ENCODE data around the gene MAGI3. TPM values are rescaled to one million over a fixed set of nuclear protein-coding genes. Genes with fewer than 3 reads are reported as not detected.

The MAGI3 gene
- total RNA-seq, 1 donor from 2014 or later = 6.3 TPM

DNA sequence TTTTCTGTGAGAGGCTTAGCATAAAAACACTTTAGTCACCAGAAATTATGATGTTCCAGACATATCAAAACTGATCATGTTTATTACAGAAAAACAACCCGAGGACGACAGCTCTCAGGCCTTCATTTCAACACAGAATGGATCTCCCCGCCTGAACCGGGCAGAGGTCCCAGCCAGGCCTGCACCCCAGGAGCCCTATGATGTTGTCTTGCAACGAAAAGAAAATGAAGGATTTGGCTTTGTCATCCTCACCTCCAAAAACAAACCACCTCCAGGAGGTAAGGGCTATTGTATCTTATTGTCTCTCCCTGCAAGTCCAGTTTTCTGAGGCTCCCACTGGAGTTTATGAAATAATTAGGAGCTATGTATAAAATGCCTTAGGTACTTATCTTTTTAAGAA is 263.4 kb downstream of the MAGI3 start:
- H3K36me3 ChIP-seq (ENCODE audit: control insufficient read depth, insufficient read depth, low read length) = no peaks in the 10 kb centered on the region
- TF ChIP-seq, protein P1, sequence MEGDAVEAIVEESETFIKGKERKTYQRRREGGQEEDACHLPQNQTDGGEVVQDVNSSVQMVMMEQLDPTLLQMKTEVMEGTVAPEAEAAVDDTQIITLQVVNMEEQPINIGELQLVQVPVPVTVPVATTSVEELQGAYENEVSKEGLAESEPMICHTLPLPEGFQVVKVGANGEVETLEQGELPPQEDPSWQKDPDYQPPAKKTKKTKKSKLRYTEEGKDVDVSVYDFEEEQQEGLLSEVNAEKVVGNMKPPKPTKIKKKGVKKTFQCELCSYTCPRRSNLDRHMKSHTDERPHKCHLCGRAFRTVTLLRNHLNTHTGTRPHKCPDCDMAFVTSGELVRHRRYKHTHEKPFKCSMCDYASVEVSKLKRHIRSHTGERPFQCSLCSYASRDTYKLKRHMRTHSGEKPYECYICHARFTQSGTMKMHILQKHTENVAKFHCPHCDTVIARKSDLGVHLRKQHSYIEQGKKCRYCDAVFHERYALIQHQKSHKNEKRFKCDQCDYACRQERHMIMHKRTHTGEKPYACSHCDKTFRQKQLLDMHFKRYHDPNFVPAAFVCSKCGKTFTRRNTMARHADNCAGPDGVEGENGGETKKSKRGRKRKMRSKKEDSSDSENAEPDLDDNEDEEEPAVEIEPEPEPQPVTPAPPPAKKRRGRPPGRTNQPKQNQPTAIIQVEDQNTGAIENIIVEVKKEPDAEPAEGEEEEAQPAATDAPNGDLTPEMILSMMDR (IDR thresholded peaks at IDR 0.05; ENCODE audit: insufficient read depth, low read length, severe bottlenecking) = no peak
- H3K27me3 ChIP-seq (ENCODE audit: control insufficient read depth, insufficient read depth, low read length) = no peaks in the 10 kb centered on the region
- DNase-seq (ENCODE audit: low read depth) = no peak
- FAIRE-seq = no peak
- H3K4me3 ChIP-seq (ENCODE audit: low read depth, low read length) = no peak overlapping the region

DNA sequence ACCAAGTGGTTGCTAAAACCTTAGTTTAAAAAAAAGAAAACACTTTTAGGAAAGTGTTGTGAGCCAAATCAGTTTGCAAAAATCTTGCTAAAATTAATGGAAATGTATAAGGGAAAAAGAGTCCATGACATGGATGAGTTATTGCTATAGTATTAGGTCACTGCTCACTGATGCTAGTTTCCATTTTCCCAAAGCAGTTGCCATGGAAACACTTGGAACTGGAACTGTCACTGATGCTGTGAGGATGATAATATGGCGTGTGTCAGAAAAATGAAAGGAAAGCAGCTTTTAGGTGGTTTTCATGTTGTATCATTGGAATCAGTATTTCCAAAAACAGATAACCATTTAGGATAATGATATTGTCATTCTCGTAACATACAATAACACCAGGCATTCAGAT is 264.6 kb downstream of the MAGI3 start:
- DNase-seq (ENCODE audit: low read depth) = no peak
- TF ChIP-seq, protein P1 (IDR thresholded peaks at IDR 0.05; ENCODE audit: insufficient read depth, low read length, severe bottlenecking) = no peak
- Histone ChIP-seq H3K36me3 (ENCODE audit: control insufficient read depth, insufficient read depth, low read length) (no peaks in the 10 kb centered on the region), H3K27me3 (ENCODE audit: control insufficient read depth, insufficient read depth, low read length) (no peaks in the 10 kb centered on the region), H3K4me3 (ENCODE audit: low read depth, low read length) (no peak overlapping the region)
- no peak for FAIRE-seq

DNA sequence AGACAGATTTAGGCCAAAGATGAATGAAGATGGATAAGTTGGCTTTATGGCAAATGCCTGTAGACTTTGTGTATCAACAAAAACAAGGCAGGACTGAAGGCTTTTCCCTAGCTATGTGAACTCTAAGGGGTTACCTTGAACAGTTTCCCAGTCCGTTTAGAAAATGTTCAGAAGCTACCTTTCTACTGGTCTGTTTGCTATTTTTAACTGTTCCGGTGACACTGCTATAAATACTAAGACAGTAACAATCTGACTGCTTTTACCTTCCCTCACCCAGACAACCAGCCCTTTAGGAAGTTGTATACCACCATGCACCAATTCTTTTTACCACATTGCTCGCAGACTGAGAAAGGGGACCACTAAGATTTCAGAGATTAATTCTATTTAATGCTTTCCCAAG is 266.8 kb downstream of the MAGI3 start:
- DNase-seq (ENCODE audit: low read depth) = no peak
- no peaks in the 10 kb centered on the region for H3K36me3 ChIP-seq (ENCODE audit: control insufficient read depth, insufficient read depth, low read length)
- TF ChIP-seq, protein P1 (IDR thresholded peaks at IDR 0.05; ENCODE audit: insufficient read depth, low read length, severe bottlenecking) = no peak
- H3K4me3 ChIP-seq (ENCODE audit: low read depth, low read length) = no peak overlapping the region
- no peak for FAIRE-seq
- no peaks in the 10 kb centered on the region for H3K27me3 ChIP-seq (ENCODE audit: control insufficient read depth, insufficient read depth, low read length)

DNA sequence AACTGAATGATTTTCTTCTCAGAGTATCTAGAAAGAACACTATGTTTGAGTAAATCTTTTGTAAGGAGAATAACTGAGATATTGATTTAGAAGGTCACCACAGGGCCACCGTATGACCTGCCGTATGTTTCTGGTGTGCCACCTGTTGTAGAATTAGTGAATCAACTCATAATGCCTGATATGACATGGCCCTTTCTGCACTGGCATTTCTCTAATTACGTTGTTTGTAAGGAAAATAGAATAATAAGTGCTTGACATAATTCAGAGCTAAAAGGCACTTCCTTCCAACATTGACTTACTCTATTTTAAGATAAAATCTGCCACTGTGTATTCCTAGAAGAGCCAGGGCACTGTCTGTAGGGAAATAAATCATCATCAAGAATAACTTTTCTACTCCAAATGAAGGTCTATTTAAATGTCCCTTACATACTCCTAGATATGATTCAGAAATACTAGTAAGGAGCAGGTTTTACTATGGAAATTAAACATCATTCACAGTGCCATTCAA is 267.3 kb downstream of the MAGI3 start:
- Histone ChIP-seq H3K27me3 (ENCODE audit: control insufficient read depth, insufficient read depth, low read length) (no peaks in the 10 kb centered on the region), H3K36me3 (ENCODE audit: control insufficient read depth, insufficient read depth, low read length) (no peaks in the 10 kb centered on the region), H3K4me3 (ENCODE audit: low read depth, low read length) (no peak overlapping the region)
- FAIRE-seq = no peak
- no peak for DNase-seq (ENCODE audit: low read depth)
- TF ChIP-seq, protein P1 (IDR thresholded peaks at IDR 0.05; ENCODE audit: insufficient read depth, low read length, severe bottlenecking) = no peak

DNA sequence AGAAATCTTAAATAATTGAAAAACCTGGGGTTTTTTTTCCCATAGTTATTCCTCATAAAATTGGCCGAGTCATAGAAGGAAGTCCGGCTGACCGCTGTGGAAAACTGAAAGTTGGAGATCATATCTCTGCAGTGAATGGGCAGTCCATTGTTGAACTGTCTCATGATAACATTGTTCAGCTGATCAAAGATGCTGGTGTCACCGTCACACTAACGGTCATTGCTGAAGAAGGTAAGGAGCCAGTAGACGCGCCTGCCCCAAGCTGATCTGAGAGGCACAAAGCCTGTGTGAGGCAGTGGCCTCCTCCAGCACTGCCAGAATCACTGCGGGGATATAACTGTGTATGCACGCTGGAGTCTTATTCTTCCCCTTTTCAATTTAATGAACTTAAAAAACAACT is 268.7 kb downstream of the MAGI3 start:
- TF ChIP-seq, protein P1 (IDR thresholded peaks at IDR 0.05; ENCODE audit: insufficient read depth, low read length, severe bottlenecking) = no peak
- no peak for DNase-seq (ENCODE audit: low read depth)
- Histone ChIP-seq H3K36me3 (ENCODE audit: control insufficient read depth, insufficient read depth, low read length) (no peaks in the 10 kb centered on the region), H3K4me3 (ENCODE audit: low read depth, low read length) (no peak overlapping the region), H3K27me3 (ENCODE audit: control insufficient read depth, insufficient read depth, low read length) (no peaks in the 10 kb centered on the region)
- FAIRE-seq = no peak

DNA sequence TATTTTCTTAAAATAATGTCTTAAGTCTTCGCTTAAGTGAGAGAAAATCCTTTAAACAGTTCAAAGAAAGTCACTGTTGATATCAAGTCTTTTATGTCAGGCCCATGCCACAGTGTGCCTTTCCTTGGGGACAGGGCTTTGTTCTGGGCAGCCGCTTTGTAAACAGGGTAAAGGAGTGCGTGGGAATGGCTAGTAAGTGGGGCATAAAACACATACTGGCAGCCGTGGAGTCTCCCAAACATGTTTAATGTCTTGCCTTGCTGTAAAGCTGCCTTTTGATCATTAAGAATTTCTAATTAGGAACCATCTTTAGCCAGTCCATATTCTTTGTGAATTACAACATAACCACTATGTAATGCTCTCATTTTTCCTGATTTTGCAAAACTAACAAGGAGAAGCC is 269.2 kb downstream of the MAGI3 start:
- DNase-seq (ENCODE audit: low read depth) (no peak), FAIRE-seq (no peak)
- Histone ChIP-seq H3K4me3 (ENCODE audit: low read depth, low read length) (no peak overlapping the region), H3K27me3 (ENCODE audit: control insufficient read depth, insufficient read depth, low read length) (no peaks in the 10 kb centered on the region), H3K36me3 (ENCODE audit: control insufficient read depth, insufficient read depth, low read length) (no peaks in the 10 kb centered on the region)
- TF ChIP-seq, protein P1 (IDR thresholded peaks at IDR 0.05; ENCODE audit: insufficient read depth, low read length, severe bottlenecking) = no peak

Data from bronchial epithelial cell (primary cell).